Left hindlimb (tissue), 1 donor: ENCODE results near the gene MYH4.

ENCODE experiments used
- DNase-seq: peaks from one replicate; pipeline ENCODE4 v3.0.0-alpha.2; 2018

The MYH4 gene

DNA sequence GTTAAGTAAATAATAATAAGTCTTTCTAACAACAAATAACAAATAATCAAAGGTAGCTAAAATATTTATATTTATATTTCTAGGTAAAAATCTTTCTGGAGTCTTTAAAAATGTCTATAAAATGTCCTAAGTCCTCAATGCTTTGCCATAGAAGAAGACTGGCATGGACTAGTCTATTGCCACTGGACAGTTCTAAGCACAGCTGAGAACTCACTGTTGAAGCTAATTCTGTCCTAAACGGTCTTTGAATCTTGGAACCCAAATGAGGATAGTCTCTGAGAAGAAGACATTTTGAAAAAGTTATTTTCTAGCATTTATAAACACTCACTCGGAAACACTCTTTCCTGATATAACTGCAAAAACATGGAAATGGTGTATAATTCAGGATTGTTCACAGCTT lies 48.1 kb downstream of the MYH4 start:
- no peak for DNase-seq

GRCh38 chr17:10420811-10421210 lies 48.5 kb downstream of the MYH4 start:
- DNase-seq: no peak

- peak; percentile 47 for DNase-seq
These were observed 51.9 kb downstream of the MYH4 start for GRCh38 chr17:10417431-10417830.

- no peak for DNase-seq
These were observed 54.2 kb downstream of the MYH4 start for GRCh38 chr17:10415161-10415560.

GRCh38 chr17:10403589-10403988 lies 65.8 kb downstream of the MYH4 start:
- DNase-seq: no peak

DNA sequence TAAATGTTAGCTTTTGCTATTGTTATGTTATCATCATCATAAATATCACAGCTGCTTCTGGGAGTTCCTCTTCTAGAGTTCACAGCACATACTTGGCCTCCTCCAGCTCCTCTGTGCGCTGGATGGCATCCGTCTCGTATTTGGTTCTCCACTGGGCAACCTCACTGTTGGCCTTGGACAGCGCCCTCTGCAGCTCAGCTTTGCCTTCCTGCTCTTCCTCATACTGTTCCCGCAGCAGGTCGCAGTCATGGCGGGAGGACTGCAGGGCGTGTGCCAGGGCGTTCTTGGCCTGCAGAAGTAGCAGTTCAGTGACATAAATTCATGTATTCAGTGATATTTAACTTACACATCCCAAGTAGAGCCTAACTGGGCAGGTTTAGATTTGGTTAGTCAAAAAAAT lies 71.0 kb downstream of the MYH4 start:
- no peak for DNase-seq

DNA sequence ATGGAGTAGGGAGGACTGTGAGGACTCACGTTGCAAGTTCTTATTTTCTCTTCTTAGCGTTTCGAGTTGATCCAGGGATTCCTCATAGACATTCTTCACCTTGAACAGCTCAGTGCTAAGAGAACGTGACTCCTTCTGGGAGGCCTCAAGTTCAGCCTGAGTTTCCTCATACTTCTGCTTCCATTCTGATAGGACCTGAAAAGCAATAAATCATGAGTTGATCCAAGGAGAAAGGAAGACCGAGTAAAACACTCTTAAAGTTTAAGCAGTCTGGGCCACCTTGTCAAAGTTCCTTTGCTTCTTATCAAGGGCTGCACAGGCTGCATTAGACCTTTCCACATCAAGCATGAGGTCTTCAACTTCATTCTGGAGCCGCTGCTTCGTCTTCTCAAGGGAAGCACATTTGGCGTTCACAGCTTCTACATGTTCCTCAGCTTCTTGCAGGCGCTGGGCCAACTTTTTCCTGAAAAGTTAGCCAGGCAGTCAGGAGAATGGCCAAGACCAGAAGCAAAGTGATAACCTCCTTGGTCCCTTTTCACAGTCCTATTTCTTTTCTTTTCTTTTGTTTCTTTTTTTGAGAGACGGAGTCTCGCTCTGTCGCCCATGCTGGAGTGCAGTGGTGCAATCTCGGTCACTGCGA lies 72.7 kb downstream of the MYH4 start:
- DNase-seq: no peak

- no peak for DNase-seq
These were observed 75.0 kb downstream of the MYH4 start for GRCh38 chr17:10394201-10394887.
